Measurements from ENCODE around the gene SLC4A7.

DNA sequence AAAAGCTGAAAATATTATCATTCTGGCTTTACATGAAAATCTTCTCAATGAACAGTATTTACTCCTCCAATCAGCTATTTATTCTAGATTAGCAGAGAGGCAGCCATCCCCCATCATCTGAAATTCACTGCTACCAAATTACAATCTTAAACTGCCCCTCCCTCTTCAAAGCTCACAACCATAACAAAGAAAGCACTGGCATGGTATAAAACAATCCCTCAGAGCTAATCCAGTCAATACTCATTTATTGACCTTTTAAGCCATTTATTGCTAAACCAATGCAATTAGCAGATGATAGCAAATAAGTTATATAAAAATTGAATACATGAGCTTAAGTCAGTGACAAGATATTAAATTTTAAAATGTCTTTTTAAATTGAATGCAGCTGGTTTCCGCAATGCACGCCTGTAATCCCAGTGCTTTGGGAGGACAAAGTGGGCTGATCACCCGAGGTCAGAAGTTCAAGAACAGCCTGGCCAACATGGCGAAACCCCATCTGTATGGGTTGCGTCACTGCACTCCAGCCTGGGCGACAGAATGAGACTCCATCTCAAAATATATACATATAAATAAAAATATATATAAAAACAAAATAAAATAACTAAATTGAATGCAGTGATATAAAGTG, 12.1 kb downstream of the SLC4A7 start:
- TF ChIP-seq, protein P1, sequence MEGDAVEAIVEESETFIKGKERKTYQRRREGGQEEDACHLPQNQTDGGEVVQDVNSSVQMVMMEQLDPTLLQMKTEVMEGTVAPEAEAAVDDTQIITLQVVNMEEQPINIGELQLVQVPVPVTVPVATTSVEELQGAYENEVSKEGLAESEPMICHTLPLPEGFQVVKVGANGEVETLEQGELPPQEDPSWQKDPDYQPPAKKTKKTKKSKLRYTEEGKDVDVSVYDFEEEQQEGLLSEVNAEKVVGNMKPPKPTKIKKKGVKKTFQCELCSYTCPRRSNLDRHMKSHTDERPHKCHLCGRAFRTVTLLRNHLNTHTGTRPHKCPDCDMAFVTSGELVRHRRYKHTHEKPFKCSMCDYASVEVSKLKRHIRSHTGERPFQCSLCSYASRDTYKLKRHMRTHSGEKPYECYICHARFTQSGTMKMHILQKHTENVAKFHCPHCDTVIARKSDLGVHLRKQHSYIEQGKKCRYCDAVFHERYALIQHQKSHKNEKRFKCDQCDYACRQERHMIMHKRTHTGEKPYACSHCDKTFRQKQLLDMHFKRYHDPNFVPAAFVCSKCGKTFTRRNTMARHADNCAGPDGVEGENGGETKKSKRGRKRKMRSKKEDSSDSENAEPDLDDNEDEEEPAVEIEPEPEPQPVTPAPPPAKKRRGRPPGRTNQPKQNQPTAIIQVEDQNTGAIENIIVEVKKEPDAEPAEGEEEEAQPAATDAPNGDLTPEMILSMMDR (IDR thresholded peaks at IDR 0.05; ENCODE audit: low read depth, low read length, poor library complexity, severe bottlenecking): no peak
- TF ChIP-seq EZH2phosphoT487 (IDR thresholded peaks at IDR 0.05; ENCODE audit: borderline replicate concordance, low read length): no peak

Measured in DOHH2 (cell line).